ENCODE measurements around the gene ZNF785. TPM values are rescaled to one million over a fixed set of nuclear protein-coding genes. Genes with fewer than 3 reads are reported as not detected.

The ZNF785 gene
- total RNA-seq, 1 experiment from 2014 or later = 18.8 TPM

DNA sequence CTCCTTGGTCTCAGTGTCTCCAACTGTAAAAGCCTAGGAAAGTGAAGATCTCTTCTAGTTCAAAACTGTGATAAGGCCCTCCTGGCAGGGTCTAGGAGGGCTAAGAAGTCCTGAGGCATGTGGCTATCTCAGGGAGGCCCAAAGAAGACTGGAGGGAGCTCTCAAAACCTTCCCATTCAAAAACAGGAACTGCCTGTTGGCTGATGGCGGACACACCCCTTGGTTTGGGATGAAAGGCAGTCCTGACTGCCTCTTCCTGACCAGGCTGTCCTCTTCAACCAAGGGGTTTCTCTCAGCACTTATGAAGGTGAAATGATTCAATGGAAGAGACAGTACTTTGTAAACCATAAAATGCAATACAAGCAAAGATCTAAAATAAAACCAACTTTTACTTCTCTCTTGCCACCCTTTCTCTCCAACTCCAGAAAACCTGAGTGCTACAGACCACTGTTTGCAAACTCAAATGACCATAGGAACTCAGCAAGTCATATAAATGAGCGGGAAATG is 32.1 kb downstream of the ZNF785 start:
- Histone ChIP-seq H2BK120ac (ENCODE audit: low read depth, low read length, poor library complexity, severe bottlenecking) (no peak overlapping the region), H3K4me1 (ENCODE audit: insufficient read depth, low read length) (peaks cover 2% of the 10 kb centered on the region; the same call in 1 of the 2 replicates), H3K27ac (ENCODE audit: insufficient read length, low read depth, low read length) (no peak overlapping the region), H4K91ac (ENCODE audit: insufficient read length, low read depth, low read length) (no peak overlapping the region), H2BK15ac (ENCODE audit: low read depth, low read length) (no peak overlapping the region), H3K14ac (ENCODE audit: insufficient read depth, low read length) (no peak overlapping the region), H2AFZ (ENCODE audit: low read length) (no peak overlapping the region), H3K9ac (ENCODE audit: extremely low read depth, insufficient read length, low read length) (no peak overlapping the region), H2BK12ac (ENCODE audit: insufficient read length, low read depth, low read length) (no peak overlapping the region), H2BK5ac (ENCODE audit: insufficient read length, low read length) (no peak overlapping the region), H4K20me1 (ENCODE audit: control insufficient read depth, insufficient read depth, insufficient read length) (no peaks in the 10 kb centered on the region), H3T11ph (ENCODE audit: low read length) (no peak overlapping the region), H3K9me3 (ENCODE audit: control insufficient read depth, low read depth, low read length) (no peaks in the 10 kb centered on the region), H4K5ac (ENCODE audit: insufficient read length, low read depth, low read length) (no peak overlapping the region), H3K4me2 (ENCODE audit: insufficient read depth, insufficient read length, low read length) (no peak overlapping the region), H2BK20ac (ENCODE audit: low read depth, low read length, poor library complexity, severe bottlenecking) (no peak overlapping the region), H3K4ac (ENCODE audit: low read depth, low read length) (no peak overlapping the region), H2AK5ac (ENCODE audit: insufficient read length, low read length) (no peak overlapping the region), H3K79me2 (ENCODE audit: insufficient read depth, low read length) (no peaks in the 10 kb centered on the region), H4K8ac (replicated peaks; ENCODE audit: insufficient read length, low read depth, low read length) (no peak overlapping the region), H3K23me2 (ENCODE audit: insufficient read length, low read depth, low read length, poor library complexity, severe bottlenecking) (peaks cover 4% of the 10 kb centered on the region), H3K27me3 (ENCODE audit: insufficient read depth, low read length) (no peaks in the 10 kb centered on the region), H3K56ac (ENCODE audit: insufficient read length, low read depth, low read length) (no peak overlapping the region), H3K18ac (ENCODE audit: insufficient read length, low read depth, low read length) (no peak overlapping the region), H3K79me1 (ENCODE audit: insufficient read depth, low read depth, low read length, poor library complexity, severe bottlenecking) (no peaks in the 10 kb centered on the region), H3K23ac (ENCODE audit: insufficient read length, low read depth, low read length) (no peak overlapping the region)
- Mint-ChIP-seq H3K27ac (peak overlapping the region in 1 of 3 experiments; percentile 55; a peak in 2 of 7 replicates), H3K36me3 (ENCODE audit: insufficient read depth in 1 of 3, low read depth in 3 of 3) (peaks cover 5 to 32% (median 28%) of the 10 kb centered on the region in 3 experiments), H3K27me3 (ENCODE audit: low read depth) (no peaks in the 10 kb centered on the region), H3K9me3 (peaks cover 0 to 2% of the 10 kb centered on the region in 2 experiments; a peak in 1 of 5 replicates), H3K4me3 (no peak overlapping the region), H3K4me1 (peaks cover 17 to 25% of the 10 kb centered on the region in 2 experiments)
- DNase-seq = no peak
- TF ChIP-seq, protein P1, sequence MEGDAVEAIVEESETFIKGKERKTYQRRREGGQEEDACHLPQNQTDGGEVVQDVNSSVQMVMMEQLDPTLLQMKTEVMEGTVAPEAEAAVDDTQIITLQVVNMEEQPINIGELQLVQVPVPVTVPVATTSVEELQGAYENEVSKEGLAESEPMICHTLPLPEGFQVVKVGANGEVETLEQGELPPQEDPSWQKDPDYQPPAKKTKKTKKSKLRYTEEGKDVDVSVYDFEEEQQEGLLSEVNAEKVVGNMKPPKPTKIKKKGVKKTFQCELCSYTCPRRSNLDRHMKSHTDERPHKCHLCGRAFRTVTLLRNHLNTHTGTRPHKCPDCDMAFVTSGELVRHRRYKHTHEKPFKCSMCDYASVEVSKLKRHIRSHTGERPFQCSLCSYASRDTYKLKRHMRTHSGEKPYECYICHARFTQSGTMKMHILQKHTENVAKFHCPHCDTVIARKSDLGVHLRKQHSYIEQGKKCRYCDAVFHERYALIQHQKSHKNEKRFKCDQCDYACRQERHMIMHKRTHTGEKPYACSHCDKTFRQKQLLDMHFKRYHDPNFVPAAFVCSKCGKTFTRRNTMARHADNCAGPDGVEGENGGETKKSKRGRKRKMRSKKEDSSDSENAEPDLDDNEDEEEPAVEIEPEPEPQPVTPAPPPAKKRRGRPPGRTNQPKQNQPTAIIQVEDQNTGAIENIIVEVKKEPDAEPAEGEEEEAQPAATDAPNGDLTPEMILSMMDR (conservative IDR thresholded peaks at IDR 0.05) = no peak
- no CpG with 5 or more reads among the region's 2 CpGs for WGBS (ENCODE audit: extremely low coverage, insufficient read length, low lambda C conversion rate)
